ENCODE data around the gene DNAJC11. TPM values are rescaled to one million over a fixed set of nuclear protein-coding genes. Genes with fewer than 3 reads are reported as not detected.

Gene DNAJC11
- total and polyA plus RNA-seq, 7 donors, result 21.0 to 48.5 (median 33.0) TPM

- WGBS, 2 donors, result 89 to 91% methylated on average over 12 of the region's 12 CpGs
Observed at GRCh38 chr1:6585081-6585722, 116.4 kb downstream of the DNAJC11 start.

More at GRCh38 chr1:6585081-6585722, 116.4 kb downstream of the DNAJC11 start:
- Histone ChIP-seq H3K4me3 (no peak overlapping the region), H3K9me3 (no peaks in the 10 kb centered on the region), H3K36me3 (peaks cover 8 to 27% (median 21%) of the 10 kb centered on the region in 4 donors), H3K27me3 (no peaks in the 10 kb centered on the region), H3K27ac (peak overlapping the region in 2 of 4 donors; percentile 59 to 62), H3K4me1 (peaks cover 0 to 59% (median 54%) of the 10 kb centered on the region in 4 donors)
- peak in 1 of 4 donors; percentile 6 for TF ChIP-seq POLR2AphosphoS5 (IDR thresholded peaks at IDR 0.05)
- TF ChIP-seq POLR2A (IDR thresholded peaks at IDR 0.05), result no peak
- no peak for DNase-seq
- intact Hi-C loops (cut with DNase I), result no loop called here

Other genes starting within 250 kb of the DNAJC11 start
- 10 to 100 TPM in 1 of 4 donors, 1 to 10 TPM in 3; 2.5 to 11.6 (median 5.5) TPM for gene TNFRSF25, start 235.6 kb downstream of the DNAJC11 start, total RNA-seq
- gene TNFRSF25, start 235.6 kb downstream of the DNAJC11 start, polyA plus RNA-seq, result 10 to 100 TPM in 1 of 3 donors, 1 to 10 TPM in 2; 3.5 to 65.9 (median 7.8) TPM
- 1 to 10 TPM; 2.5 to 7.5 (median 5.2) TPM for gene PLEKHG5, start 210.1 kb downstream of the DNAJC11 start, total RNA-seq
- 10 to 100 TPM in 1 of 3 donors, 1 to 10 TPM in 2; 4.2 to 18.8 (median 5.4) TPM for gene PLEKHG5, start 210.1 kb downstream of the DNAJC11 start, polyA plus RNA-seq
- 10 to 100 TPM; 17.3 to 29.6 (median 20.7) TPM for gene NOL9, start 147.3 kb downstream of the DNAJC11 start, total RNA-seq
- 1 to 10 TPM; 1.2 to 9.1 (median 1.8) TPM for gene NOL9, start 147.3 kb downstream of the DNAJC11 start, polyA plus RNA-seq
- under 1 TPM in 1 of 4 donors, not detected in 3; 0.36 TPM for gene TAS1R1, start 146.5 kb downstream of the DNAJC11 start, total RNA-seq
- under 1 TPM in 1 of 3 donors, not detected in 2; 0.10 TPM for gene TAS1R1, start 146.5 kb downstream of the DNAJC11 start, polyA plus RNA-seq
- gene ZBTB48, start 121.8 kb downstream of the DNAJC11 start, total RNA-seq, result 10 to 100 TPM; 14.4 to 26.8 (median 16.3) TPM
- 10 to 100 TPM; 15.0 to 31.3 (median 23.4) TPM for gene ZBTB48, start 121.8 kb downstream of the DNAJC11 start, polyA plus RNA-seq
- gene KLHL21, start 98.9 kb downstream of the DNAJC11 start, total RNA-seq, result 10 to 100 TPM; 54.0 to 83.6 (median 73.2) TPM
- 10 to 100 TPM in 1 of 3 donors, 1 to 10 TPM in 2; 4.8 to 12.0 (median 5.1) TPM for gene KLHL21, start 98.9 kb downstream of the DNAJC11 start, polyA plus RNA-seq
- gene PHF13, start 88.1 kb downstream of the DNAJC11 start, total RNA-seq, result 10 to 100 TPM; 12.5 to 19.4 (median 15.9) TPM
- 1 to 10 TPM; 3.9 to 6.7 (median 4.2) TPM for gene PHF13, start 88.1 kb downstream of the DNAJC11 start, polyA plus RNA-seq
- gene THAP3, start 76.9 kb downstream of the DNAJC11 start, total RNA-seq, result 10 to 100 TPM; 22.7 to 30.6 (median 26.6) TPM
- gene THAP3, start 76.9 kb downstream of the DNAJC11 start, polyA plus RNA-seq, result 10 to 100 TPM; 12.6 to 20.5 (median 15.3) TPM
- 100 to 1,000 TPM; 153 to 178 (median 168) TPM for gene CAMTA1, start 83.6 kb upstream of the DNAJC11 start, total RNA-seq
- 100 to 1,000 TPM in 2 of 3 donors, 10 to 100 TPM in 1; 97.9 to 196 (median 181) TPM for gene CAMTA1, start 83.6 kb upstream of the DNAJC11 start, polyA plus RNA-seq